H9 (cell line): ENCODE measurements around the gene CCL25. TPM values are rescaled to one million over a fixed set of nuclear protein-coding genes. Genes with fewer than 3 reads are reported as not detected.
A peak's percentile ranks its signal among the peaks of the same experiment; 100 is the strongest.

Experiments
- DNase-seq: peaks from one replicate; pipeline ENCODE4 v3.0.0-alpha.2; 2017
- H2AFZ ChIP-seq: one replicate; pipeline ENCODE4 v1.6.1; 2013; ENCODE audit warnings: mild to moderate bottlenecking, low read length, control low read depth, moderate library complexity
- H2AK5ac ChIP-seq: 2 replicates; pipeline ENCODE4 v1.6.1; 2013; ENCODE audit warnings: low read length, control low read depth, mixed read lengths; ENCODE audit not compliant: insufficient read length
- H2BK120ac ChIP-seq: one replicate; pipeline ENCODE4 v1.6.1; 2013; ENCODE audit warnings: low read depth, mild to moderate bottlenecking, low read length, control low read depth, inconsistent platforms; ENCODE audit not compliant: poor library complexity, severe bottlenecking
- H2BK12ac ChIP-seq: 2 replicates; pipeline ENCODE4 v1.6.1; 2013; ENCODE audit warnings: low read length, control low read depth, mixed read lengths, low read depth; ENCODE audit not compliant: insufficient read length
- H2BK15ac ChIP-seq: 2 replicates; pipeline ENCODE4 v1.6.1; 2013; ENCODE audit warnings: low read depth, low read length, control low read depth
- H2BK20ac ChIP-seq: one replicate; pipeline ENCODE4 v1.6.1; 2013; ENCODE audit warnings: low read depth, mild to moderate bottlenecking, low read length, control low read depth, inconsistent platforms; ENCODE audit not compliant: poor library complexity, severe bottlenecking
- H2BK5ac ChIP-seq: 2 replicates; pipeline ENCODE4 v1.6.1; 2013; ENCODE audit warnings: low read length, control low read depth, mixed read lengths; ENCODE audit not compliant: insufficient read length
- H3K14ac ChIP-seq: 2 replicates; pipeline ENCODE4 v1.6.1; 2013; ENCODE audit warnings: low read length, control low read depth; ENCODE audit not compliant: insufficient read depth
- H3K18ac ChIP-seq: 2 replicates; pipeline ENCODE4 v1.6.1; 2013; ENCODE audit warnings: low read depth, mild to moderate bottlenecking, mixed read lengths, low read length, control low read depth; ENCODE audit not compliant: insufficient read length
- H3K23ac ChIP-seq: 2 replicates; pipeline ENCODE4 v1.6.1; 2013; ENCODE audit warnings: low read length, control low read depth, mixed read lengths, low read depth; ENCODE audit not compliant: insufficient read length
- H3K23me2 ChIP-seq: 2 replicates; pipeline ENCODE4 v1.6.1; 2013; ENCODE audit warnings: low read depth, mild to moderate bottlenecking, mixed read lengths, low read length, control low read depth; ENCODE audit not compliant: insufficient read length, poor library complexity, severe bottlenecking
- H3K27ac ChIP-seq: 2 replicates; pipeline ENCODE4 v1.5.1; 2013; ENCODE audit warnings: low read length, control low read depth, mixed read lengths, low read depth; ENCODE audit not compliant: insufficient read length
- H3K27me3 ChIP-seq: 2 replicates; pipeline ENCODE4 v1.6.1; 2013; ENCODE audit warnings: low read length, control low read depth, inconsistent platforms; ENCODE audit not compliant: insufficient read depth
- H3K4ac ChIP-seq: 2 replicates; pipeline ENCODE4 v1.6.1; 2013; ENCODE audit warnings: low read depth, mild to moderate bottlenecking, control low read depth, inconsistent platforms, low read length, moderate library complexity
- H3K4me1 ChIP-seq: 2 replicates; pipeline ENCODE4 v1.6.1; 2013; ENCODE audit warnings: low read length, control low read depth, inconsistent platforms; ENCODE audit not compliant: insufficient read depth
- H3K4me2 ChIP-seq: 2 replicates; pipeline ENCODE4 v1.6.1; 2013; ENCODE audit warnings: low read length, control low read depth, mixed read lengths; ENCODE audit not compliant: insufficient read length, insufficient read depth
- H3K56ac ChIP-seq: 2 replicates; pipeline ENCODE4 v1.6.1; 2013; ENCODE audit warnings: low read depth, mild to moderate bottlenecking, mixed read lengths, low read length, control low read depth; ENCODE audit not compliant: insufficient read length
- H3K79me1 ChIP-seq: 2 replicates; pipeline ENCODE4 v1.6.1; 2013; ENCODE audit warnings: low read depth, mild to moderate bottlenecking, moderate library complexity, low read length, control low read depth, inconsistent platforms; ENCODE audit not compliant: insufficient read depth, poor library complexity, severe bottlenecking
- H3K79me2 ChIP-seq: 2 replicates; pipeline ENCODE4 v1.6.1; 2013; ENCODE audit warnings: low read length, control low read depth, inconsistent platforms; ENCODE audit not compliant: insufficient read depth
- H3K9ac ChIP-seq: 2 replicates; pipeline ENCODE4 v1.6.1; 2013; ENCODE audit warnings: low read length, control low read depth, mixed read lengths; ENCODE audit not compliant: insufficient read length; ENCODE audit errors: extremely low read depth
- H3K9me3 ChIP-seq: one replicate; pipeline ENCODE4 v1.6.1; 2013; ENCODE audit warnings: low read depth, low read length, inconsistent platforms; ENCODE audit not compliant: control insufficient read depth
- H3T11ph ChIP-seq: one replicate; pipeline ENCODE4 v1.6.1; 2013; ENCODE audit warnings: mild to moderate bottlenecking, low read length, control low read depth, inconsistent platforms
- H4K20me1 ChIP-seq: one replicate; pipeline ENCODE4 v1.6.1; 2013; ENCODE audit not compliant: control insufficient read depth, insufficient read length, insufficient read depth
- H4K5ac ChIP-seq: 2 replicates; pipeline ENCODE4 v1.6.1; 2013; ENCODE audit warnings: low read depth, mild to moderate bottlenecking, mixed read lengths, low read length, control low read depth; ENCODE audit not compliant: insufficient read length
- H4K8ac ChIP-seq: replicated peaks from 2 replicates; pipeline ENCODE4 v1.6.1; 2013; ENCODE audit warnings: low read length, control low read depth, mixed read lengths, low read depth; ENCODE audit not compliant: insufficient read length
- H4K91ac ChIP-seq: 2 replicates; pipeline ENCODE4 v1.6.1; 2013; ENCODE audit warnings: low read depth, mild to moderate bottlenecking, moderate library complexity, mixed read lengths, low read length, control low read depth; ENCODE audit not compliant: insufficient read length
- H3K27ac Mint-ChIP-seq, 3 experiments: 2 replicates in 2 of 3; 3 replicates in 1 of 3; pipeline ENCODE4 v1.8.0; 2020 to 2021; ENCODE audit warnings: mixed read lengths in 3 of 3, mild to moderate bottlenecking in 1 of 3, moderate library complexity in 1 of 3
- H3K27me3 Mint-ChIP-seq: 2 replicates; pipeline ENCODE4 v1.8.0; 2021; ENCODE audit warnings: low read depth, mild to moderate bottlenecking, moderate library complexity, mixed read lengths
- H3K36me3 Mint-ChIP-seq, 3 experiments: 2 replicates in 2 of 3; 3 replicates in 1 of 3; pipeline ENCODE4 v1.8.0; 2020 to 2021; ENCODE audit warnings: low read depth in 3 of 3, mixed read lengths in 3 of 3; ENCODE audit not compliant: insufficient read depth in 1 of 3
- H3K4me1 Mint-ChIP-seq, 2 experiments: 2 replicates each; pipeline ENCODE4 v1.8.0; 2020; ENCODE audit warnings: mixed read lengths in 2 of 2
- H3K4me3 Mint-ChIP-seq, 2 experiments: 2 replicates in 1 of 2; 3 replicates in 1 of 2; pipeline ENCODE4 v1.8.0; 2020 to 2021; ENCODE audit warnings: mild to moderate bottlenecking in 2 of 2, mixed read lengths in 2 of 2, moderate library complexity in 1 of 2
- H3K9me3 Mint-ChIP-seq, 2 experiments: 2 replicates in 1 of 2; 3 replicates in 1 of 2; pipeline ENCODE4 v1.8.0; 2020; ENCODE audit warnings: mild to moderate bottlenecking in 2 of 2, mixed read lengths in 2 of 2, moderate library complexity in 1 of 2
- CTCF ChIP-seq: fragments of 200-600 bp; sonication (generic); conservative IDR thresholded peaks from 3 replicates; pipeline ENCODE4 v1.8.0; 2021; ENCODE audit warnings: antibody characterized with exemption, mild to moderate bottlenecking
- WGBS: extraction: QIAGEN DNeasy Blood & Tissue Kit; methylation state at CpG from one replicate; pipeline ENCODE4 v1.1.7; 2013; ENCODE audit warnings: missing lambda C conversion rate, low lambda C conversion rate, mixed read lengths; ENCODE audit not compliant: insufficient read length; ENCODE audit errors: extremely low coverage; 5-methylcytosine and 5-hydroxymethylcytosine counted together
- total RNA-seq: library from RNA; stranded (reverse); gene quantifications from 2 replicates; pipeline ENCODE4 v1.2.1, GENCODE V29; 2021

Gene CCL25
- total RNA-seq, 1 experiment from 2014 or later: not detected

GRCh38 chr19:8028951-8029491, 23.5 kb upstream of the CCL25 start:
- Histone ChIP-seq H3K79me1 (no peaks in the 10 kb centered on the region), H2BK5ac (no peak overlapping the region), H2BK12ac (no peak overlapping the region), H3K9ac (no peak overlapping the region), H4K8ac (no peak overlapping the region), H3T11ph (no peak overlapping the region), H3K27me3 (no peaks in the 10 kb centered on the region), H3K23me2 (no peaks in the 10 kb centered on the region), H2BK15ac (no peak overlapping the region), H3K23ac (no peak overlapping the region), H2BK20ac (no peak overlapping the region), H3K4me2 (no peak overlapping the region), H3K4ac (no peak overlapping the region), H3K9me3 (no peaks in the 10 kb centered on the region), H4K5ac (no peak overlapping the region), H4K91ac (no peak overlapping the region), H2AFZ (no peak overlapping the region), H2AK5ac (no peak overlapping the region), H4K20me1 (no peaks in the 10 kb centered on the region), H3K27ac (no peak overlapping the region), H2BK120ac (no peak overlapping the region), H3K18ac (no peak overlapping the region), H3K79me2 (no peaks in the 10 kb centered on the region), H3K56ac (no peak overlapping the region), H3K14ac (no peak overlapping the region), H3K4me1 (no peaks in the 10 kb centered on the region; the same call in 1 of the 2 replicates)
- Mint-ChIP-seq H3K4me3 (no peak overlapping the region), H3K36me3 (no peaks in the 10 kb centered on the region; a peak in 2 of 7 replicates), H3K27me3 (peaks cover 8% of the 10 kb centered on the region), H3K27ac (peak overlapping the region; percentile 61 to 82 (median 70); a peak in 4 of 7 replicates), H3K4me1 (peaks cover 16 to 30% of the 10 kb centered on the region in 2 experiments), H3K9me3 (no peaks in the 10 kb centered on the region)
- DNase-seq: peak; percentile 59
- TF ChIP-seq CTCF: peak; percentile 26; the same call in 2 of the 3 replicates
- no CpG with 5 or more reads among the region's 12 CpGs for WGBS
